GM19328 (cell line): ENCODE results near the gene CNBD2.
"Not testable (repeated sequence)": the region's sequence is repeated elsewhere in the genome, so short reads cannot be mapped to it uniquely, and the experiment has no call there.

Experiments used
- ATAC-seq: cut with Tn5 transposase; IDR thresholded peaks from one replicate; pipeline ENCODE4 v1.9.1; 2021; ENCODE audit warnings: mild to moderate bottlenecking, moderate library complexity; ENCODE audit not compliant: unreplicated experiment

The CNBD2 gene

GRCh38 chr20:35967979-35968640 is at the start of gene CNBD2:
Gene CNBD2 (plus strand): TSS chr20:35968590. CDS start chr20:35968763, 173 bp downstream.
- ATAC-seq: no peak

- no peak for ATAC-seq
Measured at GRCh38 chr20:35920523-35920922, 47.9 kb upstream of the CNBD2 start.

DNA sequence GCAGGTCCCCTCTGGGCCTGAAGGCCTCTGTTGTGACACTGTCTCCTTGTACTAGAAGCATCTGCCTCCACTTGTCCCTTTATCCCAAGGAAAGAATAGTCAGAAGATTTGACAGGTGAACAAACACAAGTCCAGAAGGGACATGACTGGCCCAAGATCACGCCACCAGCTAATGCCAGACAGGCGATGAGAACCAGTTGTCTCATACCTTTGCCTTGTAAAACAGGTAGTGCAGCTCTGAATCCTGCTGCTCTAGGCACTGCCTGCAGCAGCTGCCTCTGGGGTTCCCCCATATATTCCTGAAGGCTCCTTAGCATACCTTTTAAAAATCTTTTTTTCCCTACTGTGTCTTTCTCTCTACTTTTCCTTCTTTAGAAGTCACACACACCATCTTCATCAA is 39.1 kb upstream of the CNBD2 start:
- ATAC-seq: no peak

- ATAC-seq: no peak
Measured at GRCh38 chr20:35934050-35934449, 34.3 kb upstream of the CNBD2 start.

DNA sequence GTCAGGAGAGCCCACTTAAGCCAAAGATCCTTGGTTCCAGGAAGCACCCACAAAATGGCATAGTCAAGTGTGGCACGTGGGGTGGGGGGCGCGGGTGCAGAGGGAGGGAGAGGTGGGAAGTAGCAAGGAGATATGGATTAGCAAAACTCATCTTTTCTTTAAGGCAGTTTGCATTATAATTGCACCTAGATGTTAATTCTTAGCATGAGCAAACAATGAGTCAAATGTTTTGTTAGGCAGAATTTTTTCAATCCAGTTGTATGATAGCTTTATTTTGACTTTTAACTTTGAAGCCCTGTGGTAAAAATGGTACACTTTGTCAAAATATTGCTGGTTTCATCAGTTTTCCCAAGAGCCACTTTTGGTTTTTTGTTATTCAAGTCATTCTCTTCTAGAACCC is 29.1 kb upstream of the CNBD2 start:
- no peak for ATAC-seq

DNA sequence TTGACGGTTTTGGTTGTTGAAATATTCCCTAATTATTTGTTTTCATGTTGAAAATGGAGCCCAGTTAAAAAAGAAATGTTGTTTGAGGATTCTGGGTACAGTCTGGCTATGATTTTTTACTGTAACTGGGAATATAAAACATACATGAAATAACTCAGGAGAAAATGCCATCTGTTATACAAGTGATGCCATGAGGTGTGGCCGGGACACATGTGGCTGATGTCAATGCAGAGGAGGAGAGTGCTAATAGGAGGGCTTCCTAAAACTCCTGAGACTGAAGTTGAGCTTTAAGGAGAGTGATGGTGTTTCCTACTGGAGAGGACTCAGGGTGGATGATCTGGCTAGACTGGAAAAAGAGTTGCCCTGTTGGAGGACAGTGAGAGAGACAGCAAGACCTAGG is 26.8 kb upstream of the CNBD2 start:
- ATAC-seq: no peak

- no peak for ATAC-seq
Measured at GRCh38 chr20:35942243-35942642, 26.1 kb upstream of the CNBD2 start.

GRCh38 chr20:35947489-35947888 is 20.9 kb upstream of the CNBD2 start:
- no peak for ATAC-seq

DNA sequence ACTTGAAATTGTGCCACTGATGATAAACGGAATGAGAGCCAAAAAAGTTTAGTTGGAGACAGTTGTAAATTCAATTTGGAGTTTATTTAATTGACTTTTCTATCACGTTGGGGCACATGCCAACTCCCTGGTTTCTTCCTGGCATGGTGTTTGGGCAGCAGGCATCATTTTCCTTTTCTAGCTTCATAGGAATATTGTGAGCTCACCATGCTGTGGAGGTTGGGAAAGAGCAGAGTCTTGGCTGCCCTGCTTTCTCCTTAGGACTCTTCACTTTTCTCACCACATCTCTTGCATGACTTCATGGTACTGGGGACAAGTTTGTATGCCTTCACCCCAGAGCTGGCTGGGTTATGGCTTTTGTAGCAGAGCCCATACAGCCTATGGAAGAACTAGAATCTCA is 20.5 kb upstream of the CNBD2 start:
- ATAC-seq: no peak

GRCh38 chr20:35950093-35950492 is 18.3 kb upstream of the CNBD2 start:
- ATAC-seq: no peak

- not testable (repeated sequence) for ATAC-seq
Measured at GRCh38 chr20:35952080-35952479, 16.3 kb upstream of the CNBD2 start.

DNA sequence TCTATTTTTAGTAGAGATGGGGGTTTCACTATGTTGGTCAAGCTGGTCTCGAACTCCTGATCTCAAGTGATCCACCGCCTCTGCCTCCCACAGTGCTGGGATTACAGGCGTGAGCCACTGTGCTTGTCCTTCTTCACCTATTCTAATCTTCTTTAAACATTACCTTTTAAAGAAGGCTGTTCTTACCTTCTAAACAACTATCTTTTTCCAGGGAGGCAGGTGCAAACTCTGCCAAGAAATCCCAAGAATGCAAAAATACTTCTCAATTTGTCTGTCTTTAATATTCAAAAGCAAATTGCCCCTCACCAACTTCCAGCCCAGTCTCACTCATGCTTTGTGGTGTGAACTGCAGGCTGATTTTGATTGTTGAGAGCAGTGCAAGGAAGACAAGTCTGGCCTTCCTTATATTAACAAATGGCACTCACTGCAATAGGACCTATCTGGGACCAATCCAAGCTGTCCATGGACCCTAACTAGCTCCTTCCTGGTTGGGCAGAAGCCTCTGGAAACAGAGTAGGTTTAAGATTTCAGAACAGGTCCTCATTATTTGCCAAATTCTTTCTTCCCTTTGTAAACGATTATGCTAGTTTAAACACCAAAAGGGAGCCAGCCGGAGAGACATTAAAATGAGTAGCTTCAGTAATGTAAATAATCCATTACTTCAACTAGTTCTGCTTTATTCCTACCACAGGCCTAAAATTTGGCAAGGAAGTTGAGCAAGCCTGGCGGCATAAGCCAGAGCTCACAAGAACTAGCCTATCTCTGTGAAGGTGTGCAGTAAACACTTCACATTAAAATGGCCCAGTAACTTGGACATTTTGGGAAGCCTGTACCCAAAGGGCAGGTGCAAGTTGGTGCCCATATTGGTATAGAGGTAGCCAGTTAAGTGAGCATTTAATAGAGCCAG is 15.7 kb upstream of the CNBD2 start:
- no peak for ATAC-seq

GRCh38 chr20:35953387-35954199 is 14.8 kb upstream of the CNBD2 start:
- peak; percentile 17 for ATAC-seq

GRCh38 chr20:35954200-35954906 is 14.0 kb upstream of the CNBD2 start, which contains the start of gene SCAND1:
Gene SCAND1 (minus strand): TSS chr20:35954502. CDS start chr20:35954284, 218 bp downstream.
- peak; percentile 89 for ATAC-seq

DNA sequence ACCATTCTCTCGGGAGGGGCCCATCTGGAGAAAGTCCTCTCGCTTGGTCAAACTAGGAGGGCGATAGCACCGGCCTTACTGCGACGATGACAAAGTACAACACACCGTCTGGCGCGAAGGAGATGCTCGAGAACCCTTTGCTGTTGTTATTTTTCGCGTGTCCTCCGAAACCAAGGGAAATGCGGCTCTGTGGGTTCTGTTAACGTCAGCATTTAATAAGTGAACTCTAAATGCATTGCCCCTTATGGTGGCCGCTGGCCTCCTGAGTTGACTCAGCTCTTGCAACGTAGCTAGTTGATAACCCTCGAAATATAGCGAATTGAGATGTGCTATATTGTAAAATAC is 13.5 kb upstream of the CNBD2 start:
- ATAC-seq: no peak

DNA sequence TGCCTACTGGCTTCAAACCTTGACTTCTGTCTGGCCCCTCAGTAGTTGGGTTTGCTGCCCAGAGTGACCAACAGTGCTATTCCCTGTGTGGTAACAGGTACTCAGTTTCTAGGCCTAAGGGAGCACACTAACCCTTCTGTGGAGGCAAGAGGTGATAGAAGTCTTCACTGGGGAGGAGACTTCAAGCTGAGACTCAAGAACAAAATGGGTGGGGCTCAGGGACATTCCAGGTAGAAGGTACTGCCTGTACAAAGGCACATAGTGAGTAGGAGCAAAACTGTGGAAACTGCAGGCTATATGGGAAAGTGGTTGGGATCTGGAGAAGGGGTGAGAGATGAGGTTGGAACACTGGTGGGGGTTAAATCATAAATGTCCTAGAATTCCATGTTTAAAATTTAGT is 11.8 kb upstream of the CNBD2 start:
- no peak for ATAC-seq

GRCh38 chr20:35959291-35959690 is 9.1 kb upstream of the CNBD2 start:
- not testable (repeated sequence) for ATAC-seq

- no peak for ATAC-seq
Measured at GRCh38 chr20:35963878-35964277, 4.5 kb upstream of the CNBD2 start.

DNA sequence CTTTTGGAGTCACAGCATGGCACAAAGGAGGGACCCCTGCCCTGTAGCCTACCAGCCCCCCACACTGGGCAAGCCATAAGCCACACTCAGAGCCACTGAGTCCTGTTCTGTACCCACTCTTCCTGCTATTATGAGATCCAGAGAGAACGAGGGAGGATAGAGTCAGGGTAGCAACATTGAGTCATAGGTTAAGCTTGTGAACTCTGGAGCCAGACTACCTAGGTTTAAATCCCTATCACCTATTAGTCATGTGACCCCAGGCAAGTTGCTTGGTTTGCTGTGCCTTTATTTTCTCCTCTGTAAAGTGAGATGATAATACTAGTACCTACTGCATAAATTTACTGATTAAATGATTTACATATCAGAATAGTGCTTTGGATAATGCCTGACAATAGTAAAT is 540 bp downstream of the CNBD2 start:
- ATAC-seq: no peak

GRCh38 chr20:35971981-35972380 is 3.6 kb downstream of the CNBD2 start:
- no peak for ATAC-seq

DNA sequence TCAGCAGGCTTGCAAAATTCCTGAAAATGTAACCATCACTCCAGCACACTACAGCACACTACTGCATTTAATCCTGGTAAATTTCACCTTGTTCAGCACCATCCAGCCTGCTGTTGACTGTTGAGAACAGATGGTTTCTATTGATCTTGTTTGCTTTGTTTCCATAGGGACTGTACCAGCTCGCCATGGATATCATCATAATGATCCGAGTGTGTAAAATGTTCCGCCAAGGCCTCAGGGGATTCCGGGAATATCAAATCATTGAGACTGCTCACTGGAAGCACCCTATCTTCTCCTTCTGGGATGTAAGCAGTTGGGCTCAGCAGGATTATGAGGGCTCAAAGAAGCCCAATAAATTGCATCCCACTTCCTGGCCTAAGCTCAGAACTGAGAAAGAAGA is 4.1 kb downstream of the CNBD2 start:
- no peak for ATAC-seq
